Hypothalamus (tissue), 51 donors: ENCODE results near the gene PTBP3.
"Not testable (repeated sequence)": the region's sequence is repeated elsewhere in the genome, so short reads cannot be mapped to it uniquely, and the experiment has no call there.

ENCODE experiments used
- DNase-seq, 51 donors: peaks; one replicate each; lab custom pipeline; 2025; lab: John Stamatoyannopoulos, UW

Gene PTBP3, protein sequence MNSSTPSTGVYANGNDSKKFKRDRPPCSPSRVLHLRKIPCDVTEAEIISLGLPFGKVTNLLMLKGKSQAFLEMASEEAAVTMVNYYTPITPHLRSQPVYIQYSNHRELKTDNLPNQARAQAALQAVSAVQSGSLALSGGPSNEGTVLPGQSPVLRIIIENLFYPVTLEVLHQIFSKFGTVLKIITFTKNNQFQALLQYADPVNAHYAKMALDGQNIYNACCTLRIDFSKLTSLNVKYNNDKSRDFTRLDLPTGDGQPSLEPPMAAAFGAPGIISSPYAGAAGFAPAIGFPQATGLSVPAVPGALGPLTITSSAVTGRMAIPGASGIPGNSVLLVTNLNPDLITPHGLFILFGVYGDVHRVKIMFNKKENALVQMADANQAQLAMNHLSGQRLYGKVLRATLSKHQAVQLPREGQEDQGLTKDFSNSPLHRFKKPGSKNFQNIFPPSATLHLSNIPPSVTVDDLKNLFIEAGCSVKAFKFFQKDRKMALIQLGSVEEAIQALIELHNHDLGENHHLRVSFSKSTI

DNA sequence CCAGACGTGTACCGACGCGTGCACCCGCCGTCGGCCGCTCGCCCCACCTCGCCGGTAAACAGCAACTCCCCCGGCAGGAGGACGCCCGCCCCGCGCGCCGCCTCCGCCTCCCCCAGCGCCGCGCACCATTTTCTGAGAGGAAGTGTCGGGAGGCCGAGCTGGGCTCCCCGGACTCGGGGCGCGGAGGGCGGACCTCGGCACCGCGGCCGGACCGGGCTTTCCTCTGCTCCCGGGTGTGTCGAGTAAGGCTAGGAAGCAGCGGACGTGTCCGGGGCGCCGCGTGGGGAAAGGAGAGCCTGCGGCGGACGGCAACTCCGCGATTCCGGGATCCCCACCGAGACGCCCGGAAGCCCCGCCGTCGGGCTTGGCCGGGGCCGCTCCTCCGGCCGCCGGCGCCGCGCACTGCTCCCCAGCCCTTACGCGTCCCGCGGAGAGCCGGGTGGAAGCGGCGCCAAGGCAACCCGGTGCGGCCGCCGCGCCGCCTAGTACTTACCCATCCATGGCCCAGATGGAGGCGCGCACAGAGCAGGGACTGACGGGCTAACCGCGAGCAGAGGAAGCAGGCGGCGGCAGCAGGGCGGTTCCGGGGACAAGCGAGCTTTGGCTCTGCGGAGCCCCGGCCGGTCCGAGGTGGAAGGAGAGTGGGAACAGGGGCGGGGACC, at the start of gene PTBP3:
PTBP3 (minus strand) TSS at position 643 of the 662 bp plus-strand sequence. CDS start 35,754 bp downstream, outside the sequence.
- DNase-seq = peak in 43 of 51 donors; percentile 6 to 72 (median 51)

DNA sequence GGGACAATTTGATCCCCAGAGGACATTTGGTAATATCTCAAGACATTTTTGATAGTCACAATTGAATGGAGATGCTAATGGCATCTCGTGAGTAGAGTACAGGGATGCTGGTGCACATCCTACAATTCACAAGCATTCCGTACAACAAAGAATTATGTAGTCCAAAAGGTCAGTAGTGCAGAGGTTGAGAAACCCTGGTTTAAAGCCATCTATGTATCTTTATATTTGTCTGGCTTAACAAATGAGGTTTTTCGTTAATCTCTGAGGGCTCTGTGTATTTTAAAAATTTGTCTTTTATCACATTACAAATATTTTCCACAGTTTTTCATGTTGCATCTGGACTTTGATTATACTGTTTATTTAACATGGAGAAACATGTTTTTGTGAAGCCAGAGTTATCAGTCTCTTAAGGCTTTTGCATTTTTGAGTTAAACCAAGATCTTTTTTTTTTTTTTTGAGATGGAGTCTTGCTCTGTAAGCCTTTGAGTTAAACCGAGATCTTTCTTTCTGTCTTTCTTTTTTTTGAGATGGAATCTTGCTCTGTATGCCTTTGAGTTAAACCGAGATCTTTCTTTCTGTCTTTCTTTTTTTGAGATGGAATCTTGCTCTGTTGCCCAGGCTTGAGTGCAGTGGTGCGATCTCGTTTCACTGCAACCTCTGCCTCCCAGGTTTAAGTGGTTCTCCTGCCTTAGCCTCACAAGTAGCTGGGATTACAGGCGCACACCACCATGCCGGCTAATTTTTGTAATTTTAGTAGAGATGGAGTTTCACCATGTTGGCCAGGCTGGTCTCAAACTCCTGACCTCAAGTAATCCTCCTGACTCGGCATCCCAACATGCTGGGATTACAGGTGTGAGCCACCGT, 49.3 kb upstream of the PTBP3 start:
- DNase-seq = no peak

DNA sequence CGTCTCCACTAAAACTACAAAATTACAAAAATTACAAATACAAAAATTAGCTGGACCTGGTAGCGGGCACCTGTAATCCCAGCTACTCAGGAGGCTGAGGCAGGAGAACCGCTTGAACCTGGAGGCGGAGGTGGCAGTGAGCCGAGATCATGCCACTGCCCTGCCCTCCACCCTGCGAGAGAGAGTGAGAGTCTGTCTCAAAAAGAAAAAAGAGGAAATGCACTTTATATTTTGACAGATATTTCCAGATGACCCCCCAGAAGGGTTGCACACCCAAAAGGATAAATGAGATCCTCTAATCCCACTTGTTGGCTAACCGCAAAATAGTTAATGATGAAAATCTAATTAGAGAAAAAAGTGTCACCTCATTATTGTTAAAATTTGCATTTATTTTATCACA, 48.6 kb upstream of the PTBP3 start:
- no peak for DNase-seq

DNA sequence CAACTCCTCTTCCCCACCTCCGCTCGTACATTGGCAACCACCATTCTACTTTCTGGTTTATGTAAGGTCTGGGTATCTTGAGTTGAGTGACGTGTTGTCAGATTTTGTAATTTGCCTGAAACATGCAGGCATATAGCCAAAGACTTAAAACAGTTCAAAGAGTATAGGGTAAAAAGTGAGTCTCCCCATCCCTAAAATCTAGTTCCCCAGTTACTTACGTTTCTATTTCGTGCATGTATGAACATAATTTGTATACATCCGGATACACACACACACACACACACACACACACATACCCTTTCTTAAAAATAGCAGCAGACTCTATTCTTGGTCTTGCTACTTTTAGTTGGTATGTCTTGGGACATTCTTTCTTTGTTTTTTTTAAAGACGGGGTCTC, 47.4 kb upstream of the PTBP3 start:
- DNase-seq = no peak

DNA sequence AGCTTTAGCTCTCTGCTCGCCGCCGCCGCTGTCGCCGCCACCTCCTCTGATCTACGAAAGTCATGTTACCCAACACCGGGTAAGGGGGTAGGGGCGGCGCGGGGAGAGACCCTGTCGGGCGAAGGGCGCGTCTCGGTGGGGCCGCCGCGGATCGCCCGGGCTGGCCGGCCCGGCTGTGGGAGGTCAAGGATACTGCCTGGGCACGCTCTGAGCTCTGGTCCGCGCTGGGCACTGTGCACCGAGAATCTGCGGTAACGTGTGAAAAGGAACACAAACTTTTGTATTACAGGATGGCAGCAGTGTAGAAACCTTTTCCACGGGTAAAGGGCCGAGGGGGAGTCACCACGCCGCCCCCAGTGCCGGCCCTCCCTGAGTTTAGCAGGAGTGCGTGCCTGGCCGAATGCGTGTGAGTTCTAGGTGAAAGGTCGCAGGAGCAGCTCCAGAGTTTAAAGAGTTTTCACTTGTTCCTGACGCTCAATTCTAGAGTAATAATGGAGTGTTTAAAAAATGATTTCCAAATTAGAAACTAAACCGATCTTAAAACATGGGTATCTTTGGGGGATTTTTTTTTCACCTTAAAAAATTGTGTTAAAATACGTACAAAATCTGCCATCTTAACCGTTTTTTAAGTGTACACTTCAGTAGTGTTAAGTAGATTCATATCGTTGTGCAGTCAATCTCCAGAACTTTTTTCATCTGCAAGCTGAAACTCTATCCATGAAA, 46.8 kb upstream of the PTBP3 start, which contains the start of gene HSDL2:
HSDL2 (plus strand) TSS at position 7 of the 723 bp plus-strand sequence; CDS start at position 63, 56 bp downstream.
- peak in 13 of 51 donors; percentile 28 to 79 (median 52) for DNase-seq

DNA sequence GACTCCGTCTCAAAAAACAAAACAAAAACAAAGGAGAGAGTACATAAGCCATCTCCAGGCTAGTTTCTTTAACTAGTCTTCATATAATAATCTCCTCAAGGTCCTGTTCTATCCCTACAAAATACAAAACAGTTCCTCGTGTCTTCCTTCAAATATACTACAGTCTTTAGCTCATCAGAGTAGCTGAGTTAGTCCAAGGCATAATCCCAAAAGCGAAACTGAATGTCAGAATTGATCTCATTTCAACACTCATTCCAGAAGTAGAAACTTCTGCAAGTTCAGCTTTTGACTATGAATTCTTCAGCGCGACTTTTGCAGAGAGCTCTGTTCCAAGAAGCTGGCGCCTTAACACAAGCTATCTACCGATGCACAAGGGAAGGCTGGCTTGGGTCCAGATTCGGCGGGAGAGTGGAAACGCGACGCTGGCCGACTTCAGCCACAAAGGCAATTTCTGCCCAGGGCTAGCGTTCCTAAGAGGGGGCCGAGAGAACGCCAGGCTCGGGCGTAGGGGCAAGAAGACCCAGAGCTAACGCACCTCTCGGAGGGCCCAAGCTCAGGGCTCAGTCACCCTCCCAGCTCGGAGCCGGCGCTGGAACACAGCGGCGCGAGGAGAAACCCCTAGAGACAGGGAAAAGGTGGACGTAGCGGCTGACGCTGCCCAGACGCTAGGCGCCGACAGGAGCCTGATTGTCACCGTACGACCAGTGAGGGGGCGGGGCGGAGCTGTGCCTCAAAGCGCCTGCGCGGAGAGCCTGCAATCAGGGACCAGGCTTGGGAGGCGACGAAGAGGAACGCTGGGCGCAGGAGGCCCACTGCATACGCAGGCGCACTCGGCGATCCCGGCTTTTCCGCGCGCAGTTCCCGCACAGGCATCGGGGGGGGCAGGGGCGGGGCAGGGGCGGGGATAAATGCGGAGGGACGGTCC, 46.0 kb upstream of the PTBP3 start:
- DNase-seq = peak; percentile 84 to 100 (median 97)

DNA sequence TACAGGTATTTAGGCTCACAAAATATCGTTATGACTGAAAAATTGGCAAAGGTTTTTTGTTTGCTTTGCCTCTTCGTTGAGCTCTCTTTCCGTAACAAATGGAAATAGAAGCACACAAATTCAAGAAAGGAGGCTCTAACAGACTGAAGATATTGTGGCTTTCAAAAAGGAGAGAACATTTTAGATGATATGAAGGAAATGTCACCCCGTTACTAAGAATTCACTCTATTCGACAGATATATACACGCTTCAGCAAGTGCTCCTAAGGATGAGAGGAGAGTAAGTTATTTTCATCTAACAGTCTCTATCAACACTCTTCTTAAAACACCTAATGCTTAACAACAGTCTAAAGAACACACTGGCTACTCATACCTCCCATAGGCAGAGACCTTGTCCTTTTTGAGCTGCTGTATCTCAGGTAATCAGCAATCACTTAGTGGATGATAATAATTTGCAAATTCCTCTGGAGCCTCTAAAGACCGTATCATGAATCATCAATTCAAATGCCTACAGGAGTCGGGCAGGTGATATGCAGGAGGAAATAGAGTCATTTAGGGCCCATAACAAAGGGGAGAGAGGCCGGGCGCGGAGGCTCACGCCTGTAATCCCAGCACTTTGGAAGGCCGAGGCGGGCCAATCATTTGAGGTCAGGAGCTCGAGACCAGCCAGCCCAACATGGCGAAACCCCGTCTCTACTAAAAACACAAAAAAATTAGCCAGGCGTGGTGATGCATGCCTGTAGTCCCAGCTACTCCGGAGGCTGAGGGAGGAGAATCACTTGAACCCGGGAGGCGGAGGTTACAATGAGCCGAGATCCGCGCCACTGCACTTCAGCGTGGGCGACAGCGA, 45.1 kb upstream of the PTBP3 start:
- DNase-seq = peak in 7 of 51 donors; percentile 0 to 17 (median 4)

DNA sequence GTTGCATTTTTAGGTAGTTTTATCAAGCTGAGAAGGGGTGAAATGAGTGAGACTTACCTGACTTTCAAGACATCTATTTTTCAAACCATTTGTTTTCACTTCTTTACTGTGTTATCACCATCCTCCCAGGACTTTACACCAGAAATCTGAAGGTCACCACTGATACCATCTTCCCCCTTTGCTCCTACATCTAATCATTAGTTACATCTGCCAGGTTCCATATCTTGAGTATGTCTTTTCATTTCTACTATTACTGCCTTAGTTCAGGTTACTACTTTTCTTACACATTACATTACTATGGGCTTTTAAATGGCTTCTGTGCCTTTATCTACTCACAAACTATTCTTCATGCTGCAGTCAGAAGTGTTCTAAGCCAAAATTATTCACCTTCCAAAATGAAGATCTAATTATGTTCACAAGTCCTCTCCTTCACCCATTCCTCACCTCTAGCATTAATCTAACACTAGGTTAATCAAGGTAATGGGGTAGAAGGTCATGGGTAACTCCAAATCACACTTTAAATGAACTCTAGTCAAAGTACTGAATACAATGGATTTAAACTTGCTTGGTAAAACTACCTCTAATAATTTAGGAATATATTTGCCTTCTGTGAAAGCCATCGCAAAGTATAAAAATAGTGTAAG, 44.4 kb upstream of the PTBP3 start:
- DNase-seq = no peak

DNA sequence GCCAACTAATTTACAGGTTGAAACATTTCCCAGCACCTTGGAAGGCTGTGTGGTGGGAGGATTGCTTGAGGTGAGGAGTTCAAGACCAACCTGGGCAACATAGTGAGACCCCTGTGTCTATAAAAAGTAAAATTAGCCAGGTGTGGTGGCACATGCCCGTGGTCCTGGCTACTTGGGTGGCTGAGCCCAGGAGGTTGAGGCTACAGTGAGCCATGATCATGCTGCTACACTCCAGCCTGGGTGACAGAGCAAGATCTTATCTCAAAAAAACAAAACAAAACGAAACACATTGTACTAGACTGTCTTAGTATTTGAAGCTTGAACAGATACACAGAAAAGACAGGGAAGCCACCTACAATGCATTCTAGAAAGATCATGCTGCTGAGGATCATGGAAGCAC, 43.7 kb upstream of the PTBP3 start:
- no peak for DNase-seq

DNA sequence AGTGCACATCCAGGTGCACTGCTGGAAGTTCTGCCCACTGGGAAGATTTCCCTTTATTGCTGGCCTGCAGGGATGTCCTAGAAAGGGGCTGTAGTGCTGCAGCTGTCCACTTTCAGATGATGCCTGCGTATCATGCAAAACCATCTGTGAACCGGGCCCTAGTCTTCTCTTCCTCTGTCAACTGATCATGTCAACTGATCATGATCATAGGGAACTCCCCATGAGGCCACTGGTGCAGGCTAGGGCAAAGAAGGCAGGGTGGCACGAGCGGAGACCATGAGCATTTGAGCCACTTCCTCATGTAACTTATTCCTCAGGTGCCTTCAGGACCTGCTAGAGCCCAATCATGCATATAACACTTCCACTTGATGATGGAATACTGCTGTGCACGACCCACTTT, 41.9 kb upstream of the PTBP3 start:
- DNase-seq = no peak

DNA sequence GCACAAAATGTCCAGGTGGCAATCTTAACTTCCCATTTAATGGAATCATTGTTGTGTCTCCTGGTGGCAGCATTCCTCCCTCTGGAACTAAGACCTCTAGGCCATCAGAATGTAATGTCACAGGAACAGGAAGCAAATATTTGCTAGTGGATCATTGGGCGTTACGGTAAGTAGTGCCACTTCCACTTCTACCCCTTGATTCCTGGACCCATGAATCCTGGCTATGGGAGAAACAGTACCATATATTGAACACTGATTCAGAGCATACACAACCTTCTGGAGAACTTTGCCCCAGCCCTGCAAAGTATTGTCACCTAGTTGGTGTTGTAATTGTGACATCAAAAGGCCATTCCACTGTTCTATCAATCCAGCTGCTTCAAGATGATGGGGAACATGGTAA, 40.8 kb upstream of the PTBP3 start:
- not testable (repeated sequence) for DNase-seq

DNA sequence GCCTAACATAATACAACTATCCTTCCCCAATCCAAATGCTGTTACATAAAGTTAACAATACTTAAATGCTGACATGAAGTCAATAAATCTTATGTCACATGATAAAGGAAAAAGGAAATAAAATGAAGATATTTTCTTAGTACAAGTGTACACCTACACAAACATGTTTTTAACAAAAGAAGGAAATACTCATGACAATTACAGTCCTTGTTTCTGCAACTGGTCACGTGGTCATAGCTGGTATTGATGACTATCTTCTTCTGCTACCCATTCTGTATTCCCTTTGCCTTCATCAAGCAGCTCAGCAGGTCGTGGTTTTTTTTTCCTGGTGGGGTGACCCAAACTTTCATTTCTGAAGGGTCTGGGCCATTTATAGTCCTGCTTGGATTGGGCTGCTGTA, 40.2 kb upstream of the PTBP3 start:
- DNase-seq = not testable (repeated sequence)

DNA sequence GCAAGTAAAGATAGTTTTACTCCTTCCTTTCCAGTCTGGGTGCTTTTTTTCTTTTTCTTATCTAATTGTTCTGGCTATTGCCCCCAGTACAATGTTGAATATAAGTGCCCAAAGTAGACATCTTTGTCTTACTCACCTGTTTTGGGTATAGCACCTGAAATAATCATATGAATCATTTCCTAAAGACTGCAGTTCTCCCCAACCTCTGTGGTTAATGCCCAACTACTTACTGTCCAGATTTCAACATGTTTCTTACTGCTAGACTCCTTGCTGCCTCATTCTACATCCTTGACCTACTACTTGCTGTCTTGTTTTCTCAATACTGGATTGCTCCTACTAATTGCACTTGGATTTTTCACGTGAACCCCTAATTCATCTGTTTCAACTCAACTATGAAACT, 37.6 kb upstream of the PTBP3 start:
- DNase-seq = no peak

DNA sequence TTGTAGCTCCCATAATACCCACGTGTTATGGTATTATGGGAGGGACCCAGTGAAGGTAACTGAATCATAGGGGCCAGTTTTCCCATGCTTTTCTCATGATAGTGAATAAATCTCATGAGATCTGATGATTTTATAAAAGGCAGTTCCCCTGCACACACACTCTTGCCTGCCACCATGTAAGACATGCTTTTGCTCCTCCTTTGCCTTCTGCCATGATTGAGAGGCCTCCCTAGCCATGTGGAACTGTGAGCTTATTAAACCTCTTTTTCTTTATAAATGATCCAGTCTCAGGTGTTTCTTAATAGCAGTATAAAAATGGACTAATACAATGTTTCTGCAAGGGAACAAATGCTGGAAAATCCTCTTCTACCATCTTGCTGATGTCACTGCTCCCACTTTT, 36.4 kb upstream of the PTBP3 start:
- DNase-seq = no peak

DNA sequence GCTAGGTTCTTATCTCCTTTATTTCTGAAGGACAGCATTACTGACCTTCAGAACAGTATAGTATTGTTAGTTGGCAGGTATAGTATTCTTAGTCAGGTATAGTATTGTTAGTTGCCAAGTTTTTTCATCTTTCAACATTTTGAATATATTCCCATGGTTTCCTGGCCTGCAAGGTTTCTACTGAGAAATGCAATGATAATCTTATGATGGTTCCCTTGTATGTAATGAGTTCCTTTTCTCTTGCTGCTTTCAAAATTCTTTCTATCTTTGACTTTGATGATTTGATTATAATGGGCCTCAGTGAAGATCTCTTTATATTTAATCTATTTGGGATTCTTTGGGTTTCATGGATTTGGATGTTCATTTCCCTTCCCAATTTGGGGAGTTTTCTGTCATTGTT, 34.0 kb upstream of the PTBP3 start:
- DNase-seq = no peak

DNA sequence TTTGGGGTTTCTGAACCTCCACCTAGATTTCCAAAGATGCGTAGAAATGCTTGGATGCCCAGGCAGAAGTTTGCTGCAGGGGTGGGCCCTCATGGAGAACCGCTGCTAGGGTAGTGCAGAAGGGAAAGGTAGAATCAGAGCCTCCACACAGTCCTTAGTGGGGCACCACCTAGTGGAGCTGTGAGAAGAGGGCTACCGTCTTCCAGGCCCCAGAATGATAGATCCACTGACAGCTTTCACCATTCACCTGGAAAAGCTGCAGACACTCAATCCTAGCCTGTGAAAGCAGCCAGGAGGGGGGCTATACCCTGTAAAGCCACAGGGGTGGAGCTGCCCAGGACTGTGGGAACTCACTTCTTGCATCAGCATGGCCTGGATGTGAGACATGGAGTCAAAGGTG, 33.2 kb upstream of the PTBP3 start:
- DNase-seq = no peak

DNA sequence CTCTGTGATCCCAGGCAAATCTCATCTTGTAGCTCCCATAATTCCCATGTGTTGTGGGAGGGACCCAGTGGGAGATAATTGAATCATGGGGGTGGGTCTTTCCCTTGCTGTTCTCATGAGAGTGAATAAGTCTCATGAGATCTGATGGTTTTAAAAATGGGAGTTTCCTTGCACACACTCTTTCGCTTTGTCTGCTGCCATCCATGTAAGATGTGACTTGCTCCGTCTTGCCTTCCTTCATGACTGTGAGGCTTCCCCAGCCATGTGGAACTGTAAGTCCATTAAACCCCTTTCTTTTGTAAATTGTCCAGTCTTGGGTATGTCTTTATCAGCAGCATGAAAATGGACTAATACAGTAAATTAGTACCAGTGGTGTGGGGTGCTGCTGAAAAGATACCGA, 31.8 kb upstream of the PTBP3 start:
- DNase-seq = not testable (repeated sequence)

DNA sequence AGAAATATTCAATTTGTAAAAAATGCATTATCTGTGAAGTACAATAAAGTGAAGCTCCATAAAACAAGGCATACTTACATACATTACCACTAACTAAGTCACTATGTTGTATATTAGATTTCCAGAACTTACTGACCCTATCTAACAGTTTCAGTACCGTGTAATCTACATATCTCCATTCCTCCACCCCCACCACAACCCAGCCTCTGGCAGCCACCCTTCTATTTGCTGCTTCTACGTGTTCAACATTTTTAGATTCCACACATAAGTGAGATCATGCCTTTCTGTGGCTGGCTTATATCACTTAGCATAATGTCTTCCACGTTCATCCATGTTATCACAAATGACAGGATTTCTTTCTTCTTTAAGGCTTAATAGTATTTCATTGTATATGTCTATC, 31.3 kb upstream of the PTBP3 start:
- DNase-seq = no peak
